MCF 10A (cell line): ENCODE data around the gene STAT5B. TPM values are rescaled to one million over a fixed set of nuclear protein-coding genes. Genes with fewer than 3 reads are reported as not detected.

Experiments used
- BruUV-seq: library from RNA; stranded (reverse); fragments of 400-500 nt; replicated peaks from 2 replicates; lab custom pipeline; 2021; lab: Mats Ljungman, UMichigan
- CTCF ChIA-PET: fragments of 300-600 bp; sonication (Branson Sonifier 250); formaldehyde crosslinking; extraction: SDS; loops from one replicate; lab custom pipeline; 2021; ENCODE audit warnings: antibody characterized with exemption, inconsistent platforms; lab: Yijun Ruan, JAX
- POLR2A ChIA-PET: fragments of 300-600, 350-650 bp; sonication (Branson Sonifier 250); formaldehyde crosslinking; extraction: SDS; loops from one replicate; lab custom pipeline; 2020; ENCODE audit warnings: antibody characterized with exemption, inconsistent platforms; lab: Yijun Ruan, JAX
- DNase-seq: peaks from one replicate; pipeline ENCODE4 v3.0.0-alpha.2; 2018; ENCODE audit not compliant: unreplicated experiment
- H3K27ac Mint-ChIP-seq: one replicate; pipeline ENCODE4 v1.8.0; 2022; ENCODE audit warnings: mild to moderate bottlenecking, low read depth, mixed read lengths; ENCODE audit not compliant: unreplicated experiment
- H3K27me3 Mint-ChIP-seq: one replicate; pipeline ENCODE4 v1.8.0; 2022; ENCODE audit warnings: mixed read lengths; ENCODE audit not compliant: insufficient read depth, unreplicated experiment
- H3K36me3 Mint-ChIP-seq: one replicate; pipeline ENCODE4 v1.8.0; 2022; ENCODE audit warnings: mild to moderate bottlenecking, moderate library complexity, mixed read lengths; ENCODE audit not compliant: insufficient read depth, unreplicated experiment
- H3K4me1 Mint-ChIP-seq: one replicate; pipeline ENCODE4 v1.8.0; 2022; ENCODE audit warnings: mixed read lengths; ENCODE audit not compliant: insufficient read depth, unreplicated experiment
- H3K4me3 Mint-ChIP-seq: one replicate; pipeline ENCODE4 v1.8.0; 2022; ENCODE audit warnings: mild to moderate bottlenecking, moderate library complexity, mixed read lengths; ENCODE audit not compliant: unreplicated experiment
- H3K9me3 Mint-ChIP-seq: one replicate; pipeline ENCODE4 v1.8.0; 2022; ENCODE audit warnings: mixed read lengths; ENCODE audit not compliant: unreplicated experiment
- CTCF ChIP-seq: fragments of 200-600 bp; IDR thresholded peaks from one replicate; pipeline ENCODE4 v1.8.0; 2022; ENCODE audit warnings: antibody characterized with exemption, mild to moderate bottlenecking; ENCODE audit not compliant: unreplicated experiment
- intact Hi-C: fragments of 100-400 bp; cut with micrococcal nuclease; formaldehyde crosslinking; loops from 2 replicates; pipeline ENCODE4 v1.14.1; 2022
- total RNA-seq: library from RNA; stranded (reverse); gene quantifications from 2 replicates; pipeline ENCODE4 v1.2.3, GENCODE V29; 2022

STAT5B gene
- total RNA-seq, 1 experiment from 2014 or later, result 29.8 TPM

DNA sequence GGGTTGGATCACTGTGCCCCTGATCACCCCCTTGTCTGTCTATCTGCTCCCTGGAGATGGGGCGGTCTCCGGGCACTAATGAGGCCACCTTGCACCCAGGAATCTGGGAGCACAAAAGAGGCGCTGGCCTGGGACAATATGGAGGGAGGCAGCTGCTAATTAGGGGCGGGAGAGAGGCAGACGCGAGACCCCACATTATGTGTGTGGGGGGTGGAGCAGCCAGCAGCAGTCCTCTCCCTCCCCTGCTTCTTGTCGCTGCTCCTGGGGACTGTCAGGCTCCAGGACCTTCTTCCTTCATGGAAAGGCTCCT lies 90.6 kb downstream of the STAT5B start:
- intact Hi-C loops, result no loop called here
- no peak for DNase-seq
- CTCF ChIA-PET, result no interaction called here
- POLR2A ChIA-PET, result no interaction called here
- Mint-ChIP-seq H3K4me1 (no peaks in the 10 kb centered on the region), H3K27me3 (no peaks in the 10 kb centered on the region), H3K36me3 (no peaks in the 10 kb centered on the region), H3K4me3 (no peak overlapping the region), H3K9me3 (no peaks in the 10 kb centered on the region), H3K27ac (no peak overlapping the region)
- TF ChIP-seq CTCF, result no peak
- BruUV-seq, result no TSS peak

DNA sequence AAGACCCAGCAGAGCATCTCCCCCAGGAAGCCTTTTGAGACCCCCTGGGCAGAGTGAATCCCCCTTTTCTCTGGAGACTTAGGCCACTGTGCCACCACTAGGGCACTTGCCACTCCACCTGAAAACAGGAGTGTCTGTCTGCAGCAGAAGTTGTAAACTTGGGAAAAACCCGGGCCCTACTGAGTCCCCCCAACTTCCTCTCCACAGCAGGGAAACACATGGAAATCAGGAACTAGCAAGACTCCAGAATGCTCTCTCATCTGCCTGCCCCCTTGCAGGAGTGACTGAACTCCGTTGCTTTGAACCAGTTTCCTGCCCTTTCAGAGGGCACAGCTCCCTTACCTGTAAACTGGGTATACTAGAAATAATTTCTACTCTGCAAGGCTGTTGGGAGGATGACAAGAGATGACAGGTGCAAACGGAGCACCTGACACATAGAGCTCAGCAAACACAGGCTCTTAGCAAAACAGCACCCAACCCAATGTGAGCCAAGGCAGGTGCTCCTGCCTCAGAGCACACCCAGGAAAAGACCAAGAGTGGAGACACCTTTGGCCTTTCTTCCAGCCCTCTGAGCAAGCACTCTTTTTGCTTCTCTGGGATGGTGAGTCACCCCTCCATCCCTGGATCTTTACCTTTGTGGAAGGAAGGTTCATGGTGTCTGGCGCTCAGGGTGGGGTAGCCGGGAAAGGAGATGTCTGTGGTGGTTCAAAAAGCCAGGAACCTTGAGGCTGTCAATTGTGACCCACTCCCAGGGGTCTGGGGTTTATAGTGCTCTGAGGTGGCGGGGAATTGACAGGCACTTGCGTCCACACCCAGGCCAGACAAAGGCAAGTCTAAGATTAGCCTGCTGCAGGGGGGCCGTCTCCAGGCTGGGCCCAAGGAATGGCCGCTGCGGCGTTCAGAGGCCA lies 91.2 kb downstream of the STAT5B start, which contains the start of gene HCRT:
TSS of gene HCRT (minus strand) at position 740 of the 908 bp plus-strand sequence. CDS start at position 653, 87 bp downstream.
- Mint-ChIP-seq H3K27ac (no peak within 1 kb of the TSS), H3K4me1 (no peaks in the 10 kb centered on the region), H3K4me3 (no peak within 1 kb of the TSS), H3K9me3 (no peaks in the 10 kb centered on the region), H3K36me3 (no peaks in the 10 kb centered on the region), H3K27me3 (no peaks in the 10 kb centered on the region)
- ChIA-PET CTCF (interaction anchor here (0.6 kb wide), 1 partner anchor 14 kb away, joined by 3 read pairs; no protein-coding TSS in a partner anchor), POLR2A (no interaction called here)
- no peak for DNase-seq
- intact Hi-C loops, result no loop called here
- no TSS peak for BruUV-seq
- no peak for TF ChIP-seq CTCF

GRCh38 chr17:42183741-42184711 lies 92.2 kb downstream of the STAT5B start:
- Mint-ChIP-seq H3K27me3 (no peaks in the 10 kb centered on the region), H3K4me1 (no peaks in the 10 kb centered on the region), H3K36me3 (no peaks in the 10 kb centered on the region), H3K27ac (no peak overlapping the region), H3K9me3 (no peaks in the 10 kb centered on the region), H3K4me3 (no peak overlapping the region)
- CTCF ChIA-PET, result interaction anchor here (0.6 kb wide), 1 partner anchor 15 kb away, joined by 3 read pairs; no protein-coding TSS in a partner anchor
- POLR2A ChIA-PET, result no interaction called here
- no TSS peak for BruUV-seq
- DNase-seq, result no peak
- intact Hi-C loops, result no loop called here
- TF ChIP-seq CTCF, result peak; percentile 23
